SHP77 (cell line): Measurements from ENCODE around the gene CALM3.
"Not testable (repeated sequence)": the region's sequence is repeated elsewhere in the genome, so short reads cannot be mapped to it uniquely, and the experiment has no call there.

ENCODE experiments used
- DNase-seq, 2 experiments: peaks; one replicate each; lab custom pipeline; 2025; lab: John Stamatoyannopoulos, UW

Gene CALM3

GRCh38 chr19:46601318-46602224, at the start of gene CALM3:
Gene CALM3 (plus strand): TSS chr19:46601330. CDS start chr19:46601435, 105 bp downstream.
- DNase-seq: no peak

- no peak for DNase-seq
These were observed 48.2 kb upstream of the CALM3 start for GRCh38 chr19:46552891-46553290.

GRCh38 chr19:46554161-46554560, 47.0 kb upstream of the CALM3 start:
- DNase-seq: no peak

GRCh38 chr19:46555628-46556280, 45.4 kb upstream of the CALM3 start:
- DNase-seq: no peak

GRCh38 chr19:46556471-46556870, 44.7 kb upstream of the CALM3 start:
- not testable (repeated sequence) for DNase-seq

GRCh38 chr19:46559203-46559602, 41.9 kb upstream of the CALM3 start:
- DNase-seq: no peak

GRCh38 chr19:46559675-46560074, 41.5 kb upstream of the CALM3 start:
- DNase-seq: not testable (repeated sequence)

- DNase-seq: no peak
These were observed 36.4 kb upstream of the CALM3 start for GRCh38 chr19:46564701-46565100.

- DNase-seq: no peak
These were observed 29.6 kb upstream of the CALM3 start for GRCh38 chr19:46571495-46571894.

- DNase-seq: no peak
These were observed 27.2 kb upstream of the CALM3 start for GRCh38 chr19:46573679-46574498.

GRCh38 chr19:46574533-46574932, 26.6 kb upstream of the CALM3 start:
- DNase-seq: no peak

- no peak for DNase-seq
These were observed 22.7 kb upstream of the CALM3 start for GRCh38 chr19:46578450-46578849.

GRCh38 chr19:46579361-46579879, 21.7 kb upstream of the CALM3 start:
- DNase-seq: no peak

- DNase-seq: no peak
These were observed 20.9 kb upstream of the CALM3 start for GRCh38 chr19:46580247-46580646.

GRCh38 chr19:46585539-46585938, 15.6 kb upstream of the CALM3 start:
- DNase-seq: no peak

GRCh38 chr19:46586294-46586693, 14.8 kb upstream of the CALM3 start:
- DNase-seq: no peak

- no peak for DNase-seq
These were observed 13.3 kb upstream of the CALM3 start for GRCh38 chr19:46587861-46588260.

- DNase-seq: no peak
These were observed 9.9 kb upstream of the CALM3 start for GRCh38 chr19:46591254-46591653.

GRCh38 chr19:46591870-46592269, 9.3 kb upstream of the CALM3 start:
- DNase-seq: no peak

GRCh38 chr19:46596008-46596407, 5.1 kb upstream of the CALM3 start:
- no peak for DNase-seq

- DNase-seq: no peak
These were observed 2.7 kb upstream of the CALM3 start for GRCh38 chr19:46598372-46598917.
